Measurements from ENCODE around the gene PAGE4.

The PAGE4 gene

GRCh38 chrX:49793686-49794085 lies 35.4 kb upstream of the PAGE4 start:
- no peak overlapping the region for H2AFZ ChIP-seq (ENCODE audit: low read length)
- no peak overlapping the region for H3K4me3 ChIP-seq (ENCODE audit: low read depth, low read length, poor library complexity, severe bottlenecking)
- no peaks in the 10 kb centered on the region for H3K79me2 ChIP-seq (ENCODE audit: insufficient read depth, low read length)
- no peak overlapping the region for H3K27ac ChIP-seq (ENCODE audit: low read depth, low read length, poor library complexity, severe bottlenecking)
- no peaks in the 10 kb centered on the region for H4K20me1 ChIP-seq (ENCODE audit: insufficient read depth, low read length)
- TF ChIP-seq EZH2 (IDR thresholded peaks at IDR 0.05; ENCODE audit: borderline replicate concordance, low read length): no peak
- TF ChIP-seq CTCF (IDR thresholded peaks at IDR 0.05; ENCODE audit: low read length): no peak
- H3K9me3 ChIP-seq (ENCODE audit: low read length): no peaks in the 10 kb centered on the region
- H3K27me3 ChIP-seq (ENCODE audit: insufficient read depth, low read length): no peaks in the 10 kb centered on the region
- no peaks in the 10 kb centered on the region for H3K4me1 ChIP-seq (ENCODE audit: insufficient read depth, low read length, severe bottlenecking)
- no peaks in the 10 kb centered on the region for H3K9me2 ChIP-seq (ENCODE audit: low read depth, low read length)
- no peak overlapping the region for H3K9ac ChIP-seq (ENCODE audit: low read length)
- no peak overlapping the region for H3K4me2 ChIP-seq (ENCODE audit: low read length)
- H3K36me3 ChIP-seq (ENCODE audit: insufficient read depth, low read length): no peaks in the 10 kb centered on the region
- H3F3A ChIP-seq (ENCODE audit: insufficient read depth, low read length): no peaks in the 10 kb centered on the region

GRCh38 chrX:49799828-49800227 lies 29.3 kb upstream of the PAGE4 start:
- TF ChIP-seq EZH2 (IDR thresholded peaks at IDR 0.05; ENCODE audit: borderline replicate concordance, low read length): no peak
- no peak for TF ChIP-seq CTCF (IDR thresholded peaks at IDR 0.05; ENCODE audit: low read length)
- H3K9me2 ChIP-seq (ENCODE audit: low read depth, low read length): no peaks in the 10 kb centered on the region
- no peak overlapping the region for H3K4me2 ChIP-seq (ENCODE audit: low read length)
- H4K20me1 ChIP-seq (ENCODE audit: insufficient read depth, low read length): no peaks in the 10 kb centered on the region
- H3F3A ChIP-seq (ENCODE audit: insufficient read depth, low read length): no peaks in the 10 kb centered on the region
- H3K9ac ChIP-seq (ENCODE audit: low read length): no peak overlapping the region
- no peaks in the 10 kb centered on the region for H3K27me3 ChIP-seq (ENCODE audit: insufficient read depth, low read length)
- H3K9me3 ChIP-seq (ENCODE audit: low read length): no peaks in the 10 kb centered on the region
- no peaks in the 10 kb centered on the region for H3K4me1 ChIP-seq (ENCODE audit: insufficient read depth, low read length, severe bottlenecking)
- no peaks in the 10 kb centered on the region for H3K36me3 ChIP-seq (ENCODE audit: insufficient read depth, low read length)
- no peak overlapping the region for H2AFZ ChIP-seq (ENCODE audit: low read length)
- H3K79me2 ChIP-seq (ENCODE audit: insufficient read depth, low read length): no peaks in the 10 kb centered on the region
- no peak overlapping the region for H3K4me3 ChIP-seq (ENCODE audit: low read depth, low read length, poor library complexity, severe bottlenecking)
- H3K27ac ChIP-seq (ENCODE audit: low read depth, low read length, poor library complexity, severe bottlenecking): no peak overlapping the region

- Histone ChIP-seq H3K9ac (ENCODE audit: low read length) (no peak overlapping the region), H3K9me3 (ENCODE audit: low read length) (no peaks in the 10 kb centered on the region), H3K36me3 (ENCODE audit: insufficient read depth, low read length) (no peaks in the 10 kb centered on the region), H2AFZ (ENCODE audit: low read length) (no peak overlapping the region), H3F3A (ENCODE audit: insufficient read depth, low read length) (no peaks in the 10 kb centered on the region), H3K27ac (ENCODE audit: low read depth, low read length, poor library complexity, severe bottlenecking) (no peak overlapping the region), H3K4me2 (ENCODE audit: low read length) (no peak overlapping the region), H3K4me1 (ENCODE audit: insufficient read depth, low read length, severe bottlenecking) (no peaks in the 10 kb centered on the region), H3K27me3 (ENCODE audit: insufficient read depth, low read length) (no peaks in the 10 kb centered on the region), H3K79me2 (ENCODE audit: insufficient read depth, low read length) (no peaks in the 10 kb centered on the region), H4K20me1 (ENCODE audit: insufficient read depth, low read length) (no peaks in the 10 kb centered on the region), H3K4me3 (ENCODE audit: low read depth, low read length, poor library complexity, severe bottlenecking) (no peak overlapping the region), H3K9me2 (ENCODE audit: low read depth, low read length) (no peaks in the 10 kb centered on the region)
- TF ChIP-seq EZH2 (IDR thresholded peaks at IDR 0.05; ENCODE audit: borderline replicate concordance, low read length): no peak
- TF ChIP-seq CTCF (IDR thresholded peaks at IDR 0.05; ENCODE audit: low read length): no peak
Measured at GRCh38 chrX:49809891-49810632, 19.0 kb upstream of the PAGE4 start.

Measured in OCI-LY1 (cell line).